ENCODE results near the gene RNF19B. TPM values are rescaled to one million over a fixed set of nuclear protein-coding genes. Genes with fewer than 3 reads are reported as not detected.

The RNF19B gene
- total and polyA plus RNA-seq, 2 donors: 11.6 to 12.7 TPM

- no peak overlapping the region for H3K4me3 ChIP-seq (ENCODE audit: low read length in 2 of 2)
- H3K27ac ChIP-seq (ENCODE audit: low read depth in 1 of 2, low read length in 1 of 2): no peak overlapping the region
- no peak for DNase-seq (ENCODE audit: low read depth in 6 of 9, low spot score in 9 of 9)
- 90% methylated on average over 5 of the region's 5 CpGs for WGBS
- H3K27me3 ChIP-seq (ENCODE audit: control insufficient read depth in 2 of 2, insufficient read depth in 1 of 2, low read length in 1 of 2): peaks cover 51 to 97% of the 10 kb centered on the region in 2 donors
- peaks cover 2 to 3% of the 10 kb centered on the region in 2 donors for H3K4me1 ChIP-seq (ENCODE audit: control insufficient read depth in 2 of 2, insufficient read depth in 2 of 2, low read length in 2 of 2)
- H3K9me3 ChIP-seq (ENCODE audit: control insufficient read depth in 2 of 2, insufficient read depth in 1 of 2, low read length in 1 of 2): peaks cover 4 to 5% of the 10 kb centered on the region in 2 donors
- H3K36me3 ChIP-seq (ENCODE audit: control insufficient read depth in 2 of 2, insufficient read depth in 2 of 2, low read length in 1 of 2): no peaks in the 10 kb centered on the region
Observed at GRCh38 chr1:32896451-32896850, 68.2 kb downstream of the RNF19B start.

DNA sequence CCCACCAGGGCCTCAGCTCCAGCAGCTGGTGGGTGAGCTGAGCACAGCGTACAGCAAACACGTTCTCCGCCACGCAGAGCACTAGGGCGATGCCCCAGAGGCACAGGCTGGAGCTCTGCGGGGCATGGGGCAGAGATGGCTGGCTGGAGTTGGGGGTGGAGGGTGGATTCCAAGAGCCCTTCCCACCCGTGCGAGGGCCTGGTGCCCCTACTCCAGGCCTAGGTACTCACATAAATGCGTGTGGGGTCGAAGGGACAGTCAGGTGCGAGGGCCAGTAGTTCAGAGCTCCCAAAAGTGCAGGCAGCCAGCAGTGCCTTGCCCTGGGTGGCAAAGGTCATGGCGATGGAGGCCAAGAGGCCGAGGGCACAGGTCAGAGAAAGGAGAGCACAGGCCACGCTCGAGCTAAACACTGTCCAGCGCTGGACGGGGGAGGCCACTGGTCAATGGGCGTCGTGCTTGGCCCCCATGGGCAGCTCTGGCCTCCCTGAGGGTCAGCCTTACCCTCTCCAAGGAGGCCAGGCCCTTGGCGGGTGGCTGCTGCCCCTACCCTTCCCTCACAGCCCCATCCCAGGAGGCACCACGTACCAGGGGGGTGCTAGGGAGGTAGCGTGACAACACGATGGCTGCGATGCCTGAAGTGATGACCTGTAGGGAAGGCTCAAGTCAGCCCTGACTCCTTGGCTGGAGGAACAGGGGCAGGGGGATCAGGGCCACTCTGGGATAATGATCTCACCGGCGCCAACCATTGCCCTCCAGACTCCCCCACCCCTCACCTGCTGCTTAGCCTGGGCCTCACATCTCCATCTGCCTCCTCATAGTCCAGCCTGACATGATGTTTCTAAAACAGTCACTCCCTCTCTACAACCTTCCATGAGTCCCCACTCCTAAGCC lies 69.0 kb downstream of the RNF19B start:
- Histone ChIP-seq H3K9me3 (ENCODE audit: control insufficient read depth in 2 of 2, insufficient read depth in 1 of 2, low read length in 1 of 2) (peaks cover 4 to 5% of the 10 kb centered on the region in 2 donors), H3K36me3 (ENCODE audit: control insufficient read depth in 2 of 2, insufficient read depth in 2 of 2, low read length in 1 of 2) (no peaks in the 10 kb centered on the region), H3K27me3 (ENCODE audit: control insufficient read depth in 2 of 2, insufficient read depth in 1 of 2, low read length in 1 of 2) (peaks cover 44 to 99% of the 10 kb centered on the region in 2 donors), H3K4me3 (ENCODE audit: low read length in 2 of 2) (no peak overlapping the region), H3K4me1 (ENCODE audit: control insufficient read depth in 2 of 2, insufficient read depth in 2 of 2, low read length in 2 of 2) (peaks cover 0 to 3% of the 10 kb centered on the region in 2 donors), H3K27ac (ENCODE audit: low read depth in 1 of 2, low read length in 1 of 2) (no peak overlapping the region)
- DNase-seq (ENCODE audit: low read depth in 6 of 9, low spot score in 9 of 9): no peak
- WGBS: 95% methylated on average over 26 of the region's 26 CpGs

DNA sequence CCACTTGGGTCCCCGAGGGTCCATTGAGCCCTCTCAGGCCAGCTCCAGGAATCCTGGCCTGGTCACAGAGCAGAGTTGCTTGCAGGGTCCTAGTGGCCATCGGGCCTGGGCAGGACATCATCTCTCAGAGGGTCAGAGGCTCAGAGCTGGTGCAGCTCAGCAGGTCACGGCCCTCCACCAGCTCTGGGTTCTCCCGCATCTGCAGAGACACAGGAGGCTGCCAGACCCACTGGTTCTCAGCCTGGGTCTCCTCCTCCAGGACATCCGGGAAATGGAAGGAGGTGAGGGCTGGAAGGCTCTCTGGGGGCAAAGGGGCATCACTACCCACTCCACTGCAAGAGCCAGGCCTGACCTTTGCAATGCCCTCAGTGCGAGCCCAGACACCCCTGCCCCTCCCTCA lies 69.9 kb downstream of the RNF19B start:
- no peak overlapping the region for H3K27ac ChIP-seq (ENCODE audit: low read depth in 1 of 2, low read length in 1 of 2)
- peaks cover 0 to 3% of the 10 kb centered on the region in 2 donors for H3K4me1 ChIP-seq (ENCODE audit: control insufficient read depth in 2 of 2, insufficient read depth in 2 of 2, low read length in 2 of 2)
- H3K4me3 ChIP-seq (ENCODE audit: low read length in 2 of 2): no peak overlapping the region
- H3K27me3 ChIP-seq (ENCODE audit: control insufficient read depth in 2 of 2, insufficient read depth in 1 of 2, low read length in 1 of 2): peaks cover 41 to 98% of the 10 kb centered on the region in 2 donors
- DNase-seq (ENCODE audit: low read depth in 6 of 9, low spot score in 9 of 9): no peak
- no peaks in the 10 kb centered on the region for H3K36me3 ChIP-seq (ENCODE audit: control insufficient read depth in 2 of 2, insufficient read depth in 2 of 2, low read length in 1 of 2)
- WGBS: 95% methylated on average over 6 of the region's 6 CpGs
- peaks cover 4 to 5% of the 10 kb centered on the region in 2 donors for H3K9me3 ChIP-seq (ENCODE audit: control insufficient read depth in 2 of 2, insufficient read depth in 1 of 2, low read length in 1 of 2)

DNA sequence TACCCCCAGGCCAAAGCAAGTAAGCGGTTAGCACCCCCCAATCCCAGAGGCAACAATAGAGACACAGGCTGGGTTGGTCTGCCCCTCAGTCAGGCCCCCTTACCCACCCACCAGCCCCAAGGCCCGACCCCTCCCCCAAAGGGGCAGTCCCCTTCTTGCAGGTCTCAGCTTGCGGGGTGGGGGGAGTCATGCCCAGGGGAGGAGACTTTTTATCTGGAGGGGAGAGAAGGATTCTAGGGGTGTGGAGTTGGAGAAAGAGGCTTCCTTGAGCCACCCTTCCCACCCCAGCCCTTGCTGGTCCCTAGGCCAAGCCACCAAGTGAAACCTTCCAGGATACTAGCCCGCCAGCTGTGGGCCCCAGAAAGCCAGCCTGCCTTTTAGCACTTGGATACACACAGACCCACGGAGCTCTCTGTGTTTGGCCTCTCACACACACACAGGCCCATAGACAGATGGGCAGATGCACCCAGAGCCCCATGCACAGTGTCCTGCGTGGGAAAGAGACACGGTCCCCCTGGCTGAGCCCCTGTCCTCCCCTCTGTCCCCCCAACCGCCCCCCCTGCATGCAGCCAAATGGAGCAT lies 70.5 kb downstream of the RNF19B start:
- WGBS: 80% methylated on average over 8 of the region's 8 CpGs
- Histone ChIP-seq H3K4me3 (ENCODE audit: low read length in 2 of 2) (no peak overlapping the region), H3K4me1 (ENCODE audit: control insufficient read depth in 2 of 2, insufficient read depth in 2 of 2, low read length in 2 of 2) (peaks cover 0 to 3% of the 10 kb centered on the region in 2 donors), H3K36me3 (ENCODE audit: control insufficient read depth in 2 of 2, insufficient read depth in 2 of 2, low read length in 1 of 2) (no peaks in the 10 kb centered on the region), H3K9me3 (ENCODE audit: control insufficient read depth in 2 of 2, insufficient read depth in 1 of 2, low read length in 1 of 2) (peaks cover 4 to 5% of the 10 kb centered on the region in 2 donors), H3K27ac (ENCODE audit: low read depth in 1 of 2, low read length in 1 of 2) (no peak overlapping the region), H3K27me3 (ENCODE audit: control insufficient read depth in 2 of 2, insufficient read depth in 1 of 2, low read length in 1 of 2) (peaks cover 39 to 95% of the 10 kb centered on the region in 2 donors)
- no peak for DNase-seq (ENCODE audit: low read depth in 6 of 9, low spot score in 9 of 9)

DNA sequence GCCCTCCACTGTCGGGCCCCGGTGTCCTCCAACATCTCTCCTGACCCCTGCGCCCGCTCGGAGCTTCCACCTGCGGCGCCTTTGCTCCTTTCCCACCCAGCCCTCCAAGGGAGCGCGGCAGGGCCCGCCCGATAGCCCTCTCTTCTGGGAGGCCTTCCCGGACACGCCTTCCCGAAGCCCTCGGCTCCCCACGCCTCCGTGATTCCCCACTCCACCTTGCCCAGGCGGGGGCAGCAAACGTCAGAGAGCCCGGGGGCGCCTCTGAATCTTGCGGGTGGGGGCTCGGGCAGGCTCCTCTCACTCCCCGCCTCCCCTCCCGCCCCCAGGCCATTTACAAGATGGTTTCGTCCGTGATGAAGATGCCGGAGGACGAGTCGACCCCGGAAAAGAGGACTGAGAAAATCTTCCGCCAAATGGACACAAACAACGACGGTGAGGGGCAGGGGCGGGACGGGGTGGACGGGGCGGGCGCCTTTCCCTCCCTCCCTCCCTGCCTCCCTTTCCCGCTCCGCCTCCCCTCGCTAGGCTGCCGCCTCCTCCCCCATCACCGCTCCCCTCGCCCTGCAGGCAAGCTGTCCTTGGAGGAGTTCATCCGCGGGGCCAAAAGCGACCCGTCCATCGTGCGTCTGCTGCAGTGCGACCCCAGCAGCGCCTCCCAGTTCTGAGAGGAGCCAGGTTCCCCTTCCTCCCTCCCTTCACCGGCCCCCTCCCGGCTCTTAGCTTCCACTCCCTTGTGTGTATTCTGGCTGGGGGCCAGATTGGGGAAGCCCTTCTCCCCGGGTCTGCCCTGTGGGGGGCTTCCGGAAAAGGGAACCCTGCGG lies 71.2 kb downstream of the RNF19B start:
- H3K36me3 ChIP-seq (ENCODE audit: control insufficient read depth in 2 of 2, insufficient read depth in 2 of 2, low read length in 1 of 2): no peaks in the 10 kb centered on the region
- peak overlapping the region; percentile 10 to 33 for H3K4me3 ChIP-seq (ENCODE audit: low read length in 2 of 2)
- H3K4me1 ChIP-seq (ENCODE audit: control insufficient read depth in 2 of 2, insufficient read depth in 2 of 2, low read length in 2 of 2): peaks cover 0 to 3% of the 10 kb centered on the region in 2 donors
- DNase-seq (ENCODE audit: low read depth in 6 of 9, low spot score in 9 of 9): no peak
- peaks cover 4 to 5% of the 10 kb centered on the region in 2 donors for H3K9me3 ChIP-seq (ENCODE audit: control insufficient read depth in 2 of 2, insufficient read depth in 1 of 2, low read length in 1 of 2)
- H3K27ac ChIP-seq (ENCODE audit: low read depth in 1 of 2, low read length in 1 of 2): no peak overlapping the region
- WGBS: 4% methylated on average over 58 of the region's 58 CpGs
- peaks cover 42 to 95% of the 10 kb centered on the region in 2 donors for H3K27me3 ChIP-seq (ENCODE audit: control insufficient read depth in 2 of 2, insufficient read depth in 1 of 2, low read length in 1 of 2)

GRCh38 chr1:32892368-32893197 lies 72.0 kb downstream of the RNF19B start:
- 24% methylated on average over 49 of the region's 49 CpGs for WGBS
- Histone ChIP-seq H3K4me3 (ENCODE audit: low read length in 2 of 2) (peak overlapping the region in 1 of 2 donors; percentile 33), H3K36me3 (ENCODE audit: control insufficient read depth in 2 of 2, insufficient read depth in 2 of 2, low read length in 1 of 2) (no peaks in the 10 kb centered on the region), H3K27ac (ENCODE audit: low read depth in 1 of 2, low read length in 1 of 2) (no peak overlapping the region), H3K4me1 (ENCODE audit: control insufficient read depth in 2 of 2, insufficient read depth in 2 of 2, low read length in 2 of 2) (peaks cover 0 to 3% of the 10 kb centered on the region in 2 donors), H3K9me3 (ENCODE audit: control insufficient read depth in 2 of 2, insufficient read depth in 1 of 2, low read length in 1 of 2) (peaks cover 4 to 5% of the 10 kb centered on the region in 2 donors), H3K27me3 (ENCODE audit: control insufficient read depth in 2 of 2, insufficient read depth in 1 of 2, low read length in 1 of 2) (peaks cover 42 to 95% of the 10 kb centered on the region in 2 donors)
- peak in 1 of 9 donors; percentile 24 for DNase-seq (ENCODE audit: low read depth in 6 of 9, low spot score in 9 of 9)

GRCh38 chr1:32891630-32892029 lies 73.0 kb downstream of the RNF19B start:
- no peak for DNase-seq (ENCODE audit: low read depth in 6 of 9, low spot score in 9 of 9)
- WGBS: 95% methylated on average over 3 of the region's 3 CpGs

DNA sequence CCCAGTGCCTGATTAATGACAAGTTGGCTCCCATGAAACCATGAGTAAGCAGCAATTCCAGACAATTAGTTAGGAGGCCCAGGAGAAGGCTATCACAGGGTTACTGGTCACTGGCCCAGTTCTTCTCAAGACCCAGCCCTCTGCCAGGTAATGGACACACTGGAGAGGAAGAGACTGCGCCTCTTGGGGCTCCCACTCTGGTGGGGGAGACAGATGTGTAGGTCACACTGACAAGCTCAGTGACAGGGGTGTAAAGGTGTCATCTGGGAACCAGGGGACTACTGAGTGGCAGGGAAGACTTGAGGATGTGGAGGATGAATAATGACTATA lies 73.4 kb downstream of the RNF19B start:
- no peak for DNase-seq (ENCODE audit: low read depth in 6 of 9, low spot score in 9 of 9)

More at GRCh38 chr1:32891630-32892029, 73.0 kb downstream of the RNF19B start:
- peaks cover 4 to 5% of the 10 kb centered on the region in 2 donors for H3K9me3 ChIP-seq (ENCODE audit: control insufficient read depth in 2 of 2, insufficient read depth in 1 of 2, low read length in 1 of 2)
- H3K27me3 ChIP-seq (ENCODE audit: control insufficient read depth in 2 of 2, insufficient read depth in 1 of 2, low read length in 1 of 2): peaks cover 49 to 95% of the 10 kb centered on the region in 2 donors
- H3K4me1 ChIP-seq (ENCODE audit: control insufficient read depth in 2 of 2, insufficient read depth in 2 of 2, low read length in 2 of 2): peaks cover 0 to 6% of the 10 kb centered on the region in 2 donors
- H3K27ac ChIP-seq (ENCODE audit: low read depth in 1 of 2, low read length in 1 of 2): no peak overlapping the region
- H3K36me3 ChIP-seq (ENCODE audit: control insufficient read depth in 2 of 2, insufficient read depth in 2 of 2, low read length in 1 of 2): no peaks in the 10 kb centered on the region
- no peak overlapping the region for H3K4me3 ChIP-seq (ENCODE audit: low read length in 2 of 2)

More for the DNA sequence above, 73.4 kb downstream of the RNF19B start:
- 98% methylated on average over 1 of the region's 1 CpG for WGBS
- Histone ChIP-seq H3K36me3 (ENCODE audit: control insufficient read depth in 2 of 2, insufficient read depth in 2 of 2, low read length in 1 of 2) (no peaks in the 10 kb centered on the region), H3K9me3 (ENCODE audit: control insufficient read depth in 2 of 2, insufficient read depth in 1 of 2, low read length in 1 of 2) (peaks cover 4 to 5% of the 10 kb centered on the region in 2 donors), H3K4me3 (ENCODE audit: low read length in 2 of 2) (no peak overlapping the region), H3K4me1 (ENCODE audit: control insufficient read depth in 2 of 2, insufficient read depth in 2 of 2, low read length in 2 of 2) (peaks cover 0 to 7% of the 10 kb centered on the region in 2 donors), H3K27me3 (ENCODE audit: control insufficient read depth in 2 of 2, insufficient read depth in 1 of 2, low read length in 1 of 2) (peaks cover 53 to 95% of the 10 kb centered on the region in 2 donors), H3K27ac (ENCODE audit: low read depth in 1 of 2, low read length in 1 of 2) (no peak overlapping the region)

Measured in thymus (tissue), 11 donors.